Stimulated activated CD4-positive, alpha-beta T cell treated with anti-CD3 and anti-CD28 coated beads, Interleukin-4, amount 100 ng/mL, for 48 hours (primary cell): ENCODE measurements around the gene SIGLEC15.
A peak's percentile ranks its signal among the peaks of the same experiment; 100 is the strongest.
"Not testable (repeated sequence)": the region's sequence is repeated elsewhere in the genome, so short reads cannot be mapped to it uniquely, and the experiment has no call there.

Experiments
- DNase-seq, 2 donors: peaks; one replicate each; pipeline ENCODE4 v3.0.0-alpha.2; 2020; ENCODE audit warnings: low read depth in 2 of 2

The SIGLEC15 gene

GRCh38 chr18:45820106-45820745, 5.2 kb upstream of the SIGLEC15 start:
- DNase-seq = no peak

DNA sequence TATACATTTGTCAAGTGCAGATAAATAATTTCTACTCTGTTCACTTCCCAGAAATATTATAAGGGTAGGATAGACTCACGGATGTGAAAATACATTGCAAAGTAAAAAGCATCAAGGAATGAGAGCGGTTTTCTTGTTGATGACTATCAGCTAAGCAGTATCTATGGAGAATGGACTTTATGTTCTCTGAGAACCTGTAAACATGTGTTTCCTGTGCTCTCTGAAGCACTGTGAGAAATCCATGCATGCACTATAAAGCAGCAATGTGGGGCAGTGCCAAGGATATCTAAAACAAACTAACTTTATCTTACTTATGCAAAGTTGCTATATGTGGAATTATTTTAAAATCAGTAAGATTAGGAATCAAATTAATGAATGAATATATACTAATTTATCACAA, 4.4 kb upstream of the SIGLEC15 start:
- DNase-seq = no peak

DNA sequence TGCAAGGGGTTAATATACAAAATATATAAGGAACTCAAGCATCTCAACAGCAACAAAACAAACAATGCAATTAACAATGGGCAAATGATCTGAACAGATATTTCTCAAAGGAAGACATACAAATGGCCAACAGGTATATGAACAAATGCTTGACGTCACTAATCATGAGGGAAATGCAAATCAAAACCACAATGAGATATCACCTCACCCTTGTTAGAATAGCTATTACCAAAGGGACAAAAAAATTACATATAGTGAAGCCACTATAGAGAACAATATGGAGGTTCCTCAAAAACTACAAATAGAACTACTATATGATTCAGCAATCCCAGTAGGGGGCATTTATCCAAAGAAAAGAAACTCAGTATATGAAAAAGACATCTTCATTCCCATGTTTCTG, 3.8 kb upstream of the SIGLEC15 start:
- no peak for DNase-seq

- DNase-seq = no peak
Measured at GRCh38 chr18:45826084-45826483, 609 bp downstream of the SIGLEC15 start.

DNA sequence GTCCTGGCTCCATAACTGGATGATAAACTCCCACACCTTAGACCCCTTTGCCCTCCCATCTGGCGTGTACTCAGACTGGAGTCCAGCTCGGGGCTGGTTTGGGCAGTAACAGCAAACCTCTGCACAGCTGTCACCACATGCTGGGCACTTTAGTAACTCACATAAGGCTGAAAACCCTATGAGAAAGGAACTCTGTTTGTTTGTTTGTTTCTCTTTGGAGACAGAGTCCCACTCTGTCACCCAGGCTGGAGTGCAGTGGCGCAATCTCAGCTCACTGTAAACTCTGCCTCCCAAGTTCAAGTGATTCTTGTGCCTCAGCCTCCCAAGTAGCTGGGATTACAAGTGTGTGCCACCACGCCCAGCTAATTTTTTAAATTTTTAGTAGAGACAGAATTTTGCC, 1.2 kb downstream of the SIGLEC15 start:
- DNase-seq = not testable (repeated sequence)

DNA sequence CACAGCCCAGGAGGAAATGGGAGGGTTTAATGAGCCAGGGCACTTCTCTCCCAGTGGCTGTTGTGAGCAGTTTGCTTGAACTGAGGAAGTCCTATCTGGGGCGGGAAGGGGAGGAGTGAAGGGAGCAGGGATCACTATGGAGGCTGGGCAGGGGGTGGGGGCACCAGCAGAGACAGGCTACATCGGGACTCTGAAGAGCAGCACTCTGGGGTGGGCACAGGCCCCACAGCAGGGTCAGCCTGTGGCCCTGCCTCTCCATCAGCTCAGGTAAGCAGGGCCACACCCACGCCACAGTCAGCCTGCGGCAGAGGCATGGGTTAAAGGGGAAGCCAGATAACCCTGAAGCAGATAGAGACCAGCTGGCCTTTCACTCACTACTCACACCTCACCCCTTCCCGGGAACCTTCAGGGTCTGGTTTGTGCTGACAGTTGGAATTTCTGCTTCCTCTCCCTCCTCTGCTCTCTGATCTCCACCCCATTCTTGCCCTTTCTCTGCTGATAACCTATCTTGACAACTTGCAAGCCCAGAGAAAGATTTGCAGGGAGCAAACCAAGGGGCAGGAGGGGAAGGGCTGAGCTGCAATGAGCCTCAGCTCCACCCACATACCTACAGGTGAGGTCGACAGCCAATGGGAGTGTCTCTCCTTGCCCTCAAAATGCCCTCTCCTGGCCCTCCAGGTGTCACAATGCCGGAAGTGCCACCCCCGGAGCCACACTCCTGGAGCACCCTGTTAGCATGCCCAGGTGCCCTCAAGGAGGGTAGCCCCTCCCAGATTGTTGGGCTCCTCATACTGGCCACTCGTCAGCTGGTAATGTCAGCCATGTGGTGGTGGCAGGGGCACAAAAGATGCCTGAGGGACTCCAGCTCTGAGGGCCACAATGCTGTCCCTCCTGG, 3.7 kb downstream of the SIGLEC15 start:
- DNase-seq = no peak

- DNase-seq = no peak
Measured at GRCh38 chr18:45829855-45830254, 4.4 kb downstream of the SIGLEC15 start.

DNA sequence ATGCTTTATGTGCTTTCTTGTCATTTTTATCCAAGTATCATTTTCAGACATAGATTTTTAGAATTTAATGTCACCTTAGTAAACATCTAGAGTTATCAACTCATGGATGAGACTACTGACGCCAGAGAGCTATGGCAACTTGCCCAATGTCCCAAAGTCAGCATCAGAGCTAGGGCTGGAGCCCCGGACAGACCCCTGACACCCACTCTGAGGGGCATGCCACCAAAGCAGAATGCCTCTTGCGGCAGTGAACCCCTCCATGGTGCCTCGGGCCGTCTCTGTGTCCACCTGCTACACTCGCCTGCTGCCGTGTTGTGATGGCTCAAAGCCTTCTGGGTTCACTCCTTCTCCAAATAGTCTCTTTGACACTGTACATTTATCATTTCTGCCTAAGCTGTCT, 5.4 kb downstream of the SIGLEC15 start:
- no peak for DNase-seq

GRCh38 chr18:45833846-45834245, 8.4 kb downstream of the SIGLEC15 start:
- no peak for DNase-seq

DNA sequence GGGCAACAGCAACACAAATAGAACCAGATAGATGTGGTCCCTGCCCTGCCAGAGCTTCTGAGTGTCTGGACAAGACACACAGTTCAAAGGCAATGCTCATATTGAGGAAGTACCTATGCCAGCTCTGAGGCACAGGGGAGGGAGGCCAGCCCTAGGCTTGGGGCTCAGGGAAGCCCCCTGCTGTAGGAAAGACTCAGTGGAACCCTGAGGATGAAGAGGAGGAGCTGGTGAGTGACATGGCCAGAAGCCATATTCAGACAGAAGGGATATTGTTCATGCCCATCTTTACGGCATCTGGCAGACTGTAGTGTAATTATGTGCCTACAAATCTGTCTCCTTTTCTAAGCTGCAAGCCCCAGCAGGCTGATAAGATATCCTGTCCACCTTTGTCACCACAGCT, 8.8 kb downstream of the SIGLEC15 start:
- no peak for DNase-seq

- no peak for DNase-seq
Measured at GRCh38 chr18:45835057-45835636, 9.7 kb downstream of the SIGLEC15 start.

DNA sequence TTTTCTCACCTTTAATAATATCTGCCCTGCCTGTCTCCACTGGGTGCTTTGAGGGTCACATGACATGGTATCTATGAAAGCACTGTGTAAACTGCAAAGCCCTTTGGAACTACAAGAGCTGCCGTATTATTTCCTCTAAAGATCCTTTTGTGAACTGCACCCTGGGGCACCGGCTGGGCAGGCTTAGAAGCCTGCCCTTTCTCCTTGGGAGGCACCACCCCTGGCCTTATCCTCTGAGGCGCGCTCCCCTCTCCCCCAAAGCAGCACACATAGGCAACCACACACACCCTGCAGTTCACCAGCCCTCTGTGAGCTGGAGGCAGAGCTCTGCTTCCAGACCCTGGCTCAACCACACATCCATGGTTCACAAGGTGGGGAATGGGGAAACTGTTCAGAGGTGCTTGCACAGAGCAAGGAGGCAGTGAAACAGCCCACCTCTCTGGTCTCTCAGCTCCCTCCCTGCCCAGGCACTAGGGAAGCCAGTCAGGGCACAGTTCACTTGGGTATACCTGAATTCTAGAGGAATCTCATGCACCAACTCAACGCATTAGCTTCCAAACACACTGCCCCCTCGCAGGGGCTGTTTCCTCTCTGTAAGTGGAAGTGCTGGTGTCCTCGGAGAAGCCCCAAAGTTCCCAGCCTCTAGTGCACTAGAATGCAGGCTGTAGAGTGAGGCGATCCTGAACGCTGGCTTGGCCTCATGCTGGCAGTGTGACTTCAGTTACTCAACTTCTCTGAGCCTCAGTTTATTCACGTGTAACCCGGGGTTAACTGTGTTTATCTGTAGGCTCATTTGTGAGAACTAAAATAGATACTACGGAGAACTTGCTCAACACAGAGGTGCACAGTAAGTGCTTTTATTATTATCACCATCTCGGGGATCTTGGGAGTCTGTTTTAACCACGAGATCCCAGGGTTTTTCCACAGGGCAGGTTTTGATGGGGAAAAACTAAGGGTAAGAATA, 11.0 kb downstream of the SIGLEC15 start:
- DNase-seq = no peak

DNA sequence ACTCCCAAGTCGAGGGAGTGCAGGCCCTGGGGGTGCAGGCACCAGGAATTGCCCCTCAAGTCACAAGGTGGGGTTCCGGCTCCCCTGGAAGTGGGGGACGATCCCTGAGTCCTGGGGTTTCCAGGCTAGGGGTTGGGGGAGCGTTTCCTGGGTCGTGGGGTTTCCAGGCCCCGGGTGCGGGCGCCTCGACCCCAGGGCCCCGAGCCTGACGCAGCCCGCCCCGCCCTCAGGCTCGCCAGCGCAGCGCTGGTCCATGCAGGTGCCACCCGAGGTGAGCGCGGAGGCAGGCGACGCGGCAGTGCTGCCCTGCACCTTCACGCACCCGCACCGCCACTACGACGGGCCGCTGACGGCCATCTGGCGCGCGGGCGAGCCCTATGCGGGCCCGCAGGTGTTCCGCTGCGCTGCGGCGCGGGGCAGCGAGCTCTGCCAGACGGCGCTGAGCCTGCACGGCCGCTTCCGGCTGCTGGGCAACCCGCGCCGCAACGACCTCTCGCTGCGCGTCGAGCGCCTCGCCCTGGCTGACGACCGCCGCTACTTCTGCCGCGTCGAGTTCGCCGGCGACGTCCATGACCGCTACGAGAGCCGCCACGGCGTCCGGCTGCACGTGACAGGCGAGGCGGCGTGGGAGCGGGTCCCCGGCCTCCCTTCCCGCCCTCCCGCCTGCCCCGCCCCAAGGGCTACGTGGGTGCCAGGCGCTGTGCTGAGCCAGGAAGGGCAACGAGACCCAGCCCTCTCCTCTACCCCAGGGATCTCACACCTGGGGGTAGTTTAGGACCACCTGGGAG, 12.0 kb downstream of the SIGLEC15 start:
- DNase-seq = peak; percentile 32 to 36

DNA sequence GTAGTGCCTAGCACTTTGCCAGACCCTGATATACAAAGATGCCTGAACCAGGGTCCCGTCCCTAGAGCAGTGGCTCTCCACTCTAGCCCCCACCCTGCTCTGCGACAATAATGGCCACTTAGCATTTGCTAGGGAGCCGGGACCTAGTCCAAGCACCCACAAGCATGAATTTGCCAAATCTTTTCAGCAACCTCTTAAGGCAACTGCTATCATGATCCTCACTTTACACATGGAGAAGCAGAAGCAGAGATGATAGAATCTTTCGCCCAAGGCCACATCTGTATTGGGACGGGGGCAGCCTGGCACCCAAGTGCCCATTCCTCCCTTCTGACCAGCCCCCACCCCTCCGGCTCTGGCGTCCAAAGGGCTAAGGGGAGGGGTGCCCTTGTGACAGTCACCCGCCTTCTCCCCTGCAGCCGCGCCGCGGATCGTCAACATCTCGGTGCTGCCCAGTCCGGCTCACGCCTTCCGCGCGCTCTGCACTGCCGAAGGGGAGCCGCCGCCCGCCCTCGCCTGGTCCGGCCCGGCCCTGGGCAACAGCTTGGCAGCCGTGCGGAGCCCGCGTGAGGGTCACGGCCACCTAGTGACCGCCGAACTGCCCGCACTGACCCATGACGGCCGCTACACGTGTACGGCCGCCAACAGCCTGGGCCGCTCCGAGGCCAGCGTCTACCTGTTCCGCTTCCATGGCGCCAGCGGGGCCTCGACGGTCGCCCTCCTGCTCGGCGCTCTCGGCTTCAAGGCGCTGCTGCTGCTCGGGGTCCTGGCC, 13.0 kb downstream of the SIGLEC15 start:
- DNase-seq = no peak

GRCh38 chr18:45839414-45840395, 14.2 kb downstream of the SIGLEC15 start:
- no peak for DNase-seq

- DNase-seq = no peak
Measured at GRCh38 chr18:45841060-45841764, 15.7 kb downstream of the SIGLEC15 start.

GRCh38 chr18:45841765-45842442, 16.4 kb downstream of the SIGLEC15 start:
- DNase-seq = no peak

GRCh38 chr18:45843019-45843418, 17.5 kb downstream of the SIGLEC15 start:
- DNase-seq = no peak
